ENCODE results near the gene PANK4. TPM values are rescaled to one million over a fixed set of nuclear protein-coding genes. Genes with fewer than 3 reads are reported as not detected.

PANK4 gene
- total and polyA plus RNA-seq, 2 of the 8 experiments (the other 6 are each of a cell fraction or from before 2014, with no cell fraction given): 20.1 to 29.7 TPM

GRCh38 chr1:2493691-2494322 is 32.6 kb downstream of the PANK4 start:
- no peak overlapping the region for H2BK120ac ChIP-seq (replicated peaks; ENCODE audit: low read depth, low read length)
- H3K4me1 ChIP-seq (replicated peaks in 1 of 4; ENCODE audit: control insufficient read depth in 3 of 4, insufficient read depth in 4 of 4, low read length in 3 of 4): no peaks in the 10 kb centered on the region
- ChIA-PET POLR2A (ENCODE audit: partially characterized antibody) (interaction anchor here (0.7 kb wide), 1 partner anchor 47 kb away, joined by 3 read pairs; no protein-coding TSS in a partner anchor), CTCF (ENCODE audit: partially characterized antibody) (interaction anchor here (1.0 to 1.8 kb wide), 4 partner anchors 14 to 856 kb away, joined by 3 to 7 read pairs (median 4); no protein-coding TSS in a partner anchor)
- no peak overlapping the region for H3K27ac ChIP-seq (ENCODE audit: low read depth, low read length)
- no peak for FAIRE-seq
- no peak overlapping the region for H3K56ac ChIP-seq (replicated peaks; ENCODE audit: insufficient read length, low read depth, low read length)
- H3K23me2 ChIP-seq (ENCODE audit: low read depth, low read length): no peaks in the 10 kb centered on the region
- no peak overlapping the region for H2BK5ac ChIP-seq (ENCODE audit: low read depth, low read length)
- no peak for DNase-seq (ENCODE audit: low read depth in 1 of 2, low spot score in 2 of 2)
- 87% methylated on average over 24 of the region's 24 CpGs; no CpG with 5 or more reads in 1 of the 2 experiments for WGBS, 2 experiments (ENCODE audit: extremely low coverage in 1 of 2, insufficient coverage in 1 of 2, insufficient read length in 1 of 2, insufficient replicate concordance in 2 of 2, low coverage in 1 of 2, low lambda C conversion rate in 2 of 2, missing lambda C conversion rate in 1 of 2)
- H2AK5ac ChIP-seq (ENCODE audit: low read depth, low read length): no peak overlapping the region
- no peak overlapping the region for H3K4me2 ChIP-seq (ENCODE audit: insufficient read depth in 1 of 2, low read depth in 2 of 2, low read length in 2 of 2)
- H2BK20ac ChIP-seq (ENCODE audit: low read length): no peak overlapping the region
- H2AFZ ChIP-seq (ENCODE audit: low read length): no peak overlapping the region
- H3K23ac ChIP-seq (ENCODE audit: insufficient read length): no peak overlapping the region
- H3K18ac ChIP-seq (ENCODE audit: extremely low read depth, low read length): no peak overlapping the region
- no peaks in the 10 kb centered on the region for H3K36me3 ChIP-seq (ENCODE audit: control insufficient read depth in 2 of 4, insufficient read depth in 4 of 4, low read length in 3 of 4)
- H2BK12ac ChIP-seq (ENCODE audit: low read depth, low read length): no peak overlapping the region
- H3K4ac ChIP-seq (replicated peaks; ENCODE audit: insufficient read length, low read depth, low read length): no peak overlapping the region
- no peak overlapping the region for H4K91ac ChIP-seq (replicated peaks; ENCODE audit: insufficient read length, low read length)
- H3K4me3 ChIP-seq (ENCODE audit: extremely low read depth in 1 of 4, insufficient read depth in 2 of 4, low read depth in 3 of 4, low read length in 4 of 4): no peak overlapping the region
- H3K79me1 ChIP-seq (ENCODE audit: low read depth, low read length): no peaks in the 10 kb centered on the region
- H4K20me1 ChIP-seq (replicated peaks in 1 of 2; ENCODE audit: control insufficient read depth in 1 of 2, insufficient read depth in 2 of 2, low read length in 2 of 2): no peaks in the 10 kb centered on the region
- no peak overlapping the region for H4K5ac ChIP-seq (ENCODE audit: insufficient read length, low read depth, low read length)
- no peaks in the 10 kb centered on the region for H3K79me2 ChIP-seq (ENCODE audit: control insufficient read depth in 1 of 2, insufficient read depth in 2 of 2, low read length in 2 of 2)
- TF ChIP-seq EZH2 (IDR thresholded peaks at IDR 0.05; ENCODE audit: low read depth, low read length, severe bottlenecking) (no peak), JUND (IDR thresholded peaks at IDR 0.05; ENCODE audit: low read length) (no peak), SIX5 (IDR thresholded peaks at IDR 0.05; ENCODE audit: low read depth, low read length) (no peak), EGR1 (IDR thresholded peaks at IDR 0.05; ENCODE audit: borderline replicate concordance, low read depth, low read length) (no peak), RFX5 (IDR thresholded peaks at IDR 0.05; ENCODE audit: borderline replicate concordance, low read depth, low read length) (no peak), SAP30 (IDR thresholded peaks at IDR 0.05; ENCODE audit: insufficient read depth, insufficient replicate concordance, low read length) (no peak), RXRA (IDR thresholded peaks at IDR 0.05; ENCODE audit: insufficient read depth, low read depth, low read length) (no peak)
- H3K14ac ChIP-seq (ENCODE audit: insufficient read length): no peak overlapping the region
- H3K9ac ChIP-seq (replicated peaks in 1 of 4; ENCODE audit: extremely low read depth in 1 of 4, low read depth in 3 of 4, low read length in 3 of 4): no peak overlapping the region
- H2BK15ac ChIP-seq (ENCODE audit: low read length): no peak overlapping the region
- peaks cover 0 to 7% of the 10 kb centered on the region in 2 experiments; a peak in 1 of 4 replicates for H3K9me3 ChIP-seq (ENCODE audit: insufficient read depth in 2 of 2, low read depth in 1 of 2, low read length in 1 of 2)
- peak overlapping the region; percentile 28; the same call in 1 of the 2 replicates for H4K8ac ChIP-seq (ENCODE audit: extremely low read depth, insufficient read depth, low read length)
- peaks cover 0 to 16% (median 3%) of the 10 kb centered on the region in 4 experiments; a peak in 3 of 7 replicates for H3K27me3 ChIP-seq (replicated peaks in 1 of 4; ENCODE audit: control insufficient read depth in 3 of 4, extremely low read depth in 1 of 4, insufficient read depth in 3 of 4, low read length in 3 of 4)

Data from H1 (cell line).